ENCODE data around the gene UQCRC2.

DNA sequence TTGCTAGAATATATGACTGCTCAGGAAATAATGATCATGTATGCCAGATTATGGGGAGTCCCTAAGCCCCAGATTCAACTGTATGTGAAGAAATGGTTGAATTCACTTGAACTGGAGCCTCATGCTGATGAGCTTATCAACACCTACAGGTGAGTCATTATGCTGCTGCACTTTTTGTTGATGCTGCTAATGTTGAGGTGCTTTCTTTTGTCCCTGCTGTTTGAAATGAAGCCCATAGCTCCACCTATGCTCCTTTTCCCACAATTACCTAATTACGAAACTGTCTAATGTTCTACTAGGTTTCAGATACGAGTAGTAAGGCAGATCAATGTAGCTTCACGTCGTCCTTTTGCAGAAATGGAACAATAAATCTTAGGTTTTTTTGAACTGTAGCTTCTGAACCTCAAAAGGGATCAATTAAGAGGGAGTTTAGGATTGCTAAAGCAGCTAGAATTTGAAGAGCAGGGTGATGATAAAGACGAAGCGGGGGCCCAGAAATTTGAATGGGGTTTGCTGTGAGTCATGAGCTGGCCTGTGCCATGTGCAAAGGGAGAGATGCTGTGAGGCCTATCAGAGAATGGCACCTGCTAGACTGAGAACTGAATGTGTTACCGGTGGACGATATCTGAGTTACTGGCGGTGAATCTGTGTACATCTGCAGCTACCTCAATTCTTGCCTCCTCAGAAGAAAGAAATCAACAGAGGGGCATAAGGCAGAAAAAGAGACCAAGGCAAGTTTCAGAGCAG is 6.1 kb upstream of the UQCRC2 start:
- TF ChIP-seq, protein P1, sequence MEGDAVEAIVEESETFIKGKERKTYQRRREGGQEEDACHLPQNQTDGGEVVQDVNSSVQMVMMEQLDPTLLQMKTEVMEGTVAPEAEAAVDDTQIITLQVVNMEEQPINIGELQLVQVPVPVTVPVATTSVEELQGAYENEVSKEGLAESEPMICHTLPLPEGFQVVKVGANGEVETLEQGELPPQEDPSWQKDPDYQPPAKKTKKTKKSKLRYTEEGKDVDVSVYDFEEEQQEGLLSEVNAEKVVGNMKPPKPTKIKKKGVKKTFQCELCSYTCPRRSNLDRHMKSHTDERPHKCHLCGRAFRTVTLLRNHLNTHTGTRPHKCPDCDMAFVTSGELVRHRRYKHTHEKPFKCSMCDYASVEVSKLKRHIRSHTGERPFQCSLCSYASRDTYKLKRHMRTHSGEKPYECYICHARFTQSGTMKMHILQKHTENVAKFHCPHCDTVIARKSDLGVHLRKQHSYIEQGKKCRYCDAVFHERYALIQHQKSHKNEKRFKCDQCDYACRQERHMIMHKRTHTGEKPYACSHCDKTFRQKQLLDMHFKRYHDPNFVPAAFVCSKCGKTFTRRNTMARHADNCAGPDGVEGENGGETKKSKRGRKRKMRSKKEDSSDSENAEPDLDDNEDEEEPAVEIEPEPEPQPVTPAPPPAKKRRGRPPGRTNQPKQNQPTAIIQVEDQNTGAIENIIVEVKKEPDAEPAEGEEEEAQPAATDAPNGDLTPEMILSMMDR (conservative IDR thresholded peaks at IDR 0.05) = no peak
- TF ChIP-seq EZH2 (IDR thresholded peaks at IDR 0.05; ENCODE audit: low read depth) = no peak

Data from PC-9 (cell line).